Cardiac fibroblast (primary cell): ENCODE results near the gene KRT6C.
A peak's percentile ranks its signal among the peaks of the same experiment; 100 is the strongest.

Experiments used
- DNase-seq, 2 donors: peaks; one replicate each; pipeline versions ENCODE4 v3.0.0 to v3.0.0-alpha.2; 2010; ENCODE audit warnings: low read depth in 2 of 2
- H3K4me3 ChIP-seq, 2 donors: replicated peaks in 1 of 2; 1 replicate in 1 of 2; 2 replicates in 1 of 2; pipeline ENCODE4 v1.5.1; 2011; ENCODE audit warnings: low read depth in 2 of 2, low read length in 2 of 2, mild to moderate bottlenecking in 2 of 2, moderate library complexity in 1 of 2
- CTCF ChIP-seq: IDR thresholded peaks from one replicate; pipeline ENCODE4 v1.5.1; 2011; ENCODE audit warnings: low read depth, mild to moderate bottlenecking, low read length, inconsistent platforms

The KRT6C gene

GRCh38 chr12:52434760-52435530 is 38.7 kb downstream of the KRT6C start:
- peak in 1 of 2 donors; percentile 40 for DNase-seq
- no peak overlapping the region for H3K4me3 ChIP-seq
- TF ChIP-seq CTCF: no peak

- H3K4me3 ChIP-seq: no peak within 1 kb of the TSS
- TF ChIP-seq CTCF: no peak
- no peak for DNase-seq
Measured at GRCh38 chr12:52434081-52434733, 39.4 kb downstream of the KRT6C start, which contains the start of gene KRT75. KRT75 (minus strand) TSS chr12:52434371; CDS start chr12:52434304, 67 bp downstream.

- H3K4me3 ChIP-seq: no peak overlapping the region
- no peak for DNase-seq
- no peak for TF ChIP-seq CTCF
Measured at GRCh38 chr12:52433501-52434080, 40.0 kb downstream of the KRT6C start.

GRCh38 chr12:52432559-52433207 is 40.9 kb downstream of the KRT6C start:
- TF ChIP-seq CTCF: no peak
- H3K4me3 ChIP-seq: no peak overlapping the region
- no peak for DNase-seq

GRCh38 chr12:52428121-52428520 is 45.5 kb downstream of the KRT6C start:
- DNase-seq: no peak
- no peak overlapping the region for H3K4me3 ChIP-seq
- no peak for TF ChIP-seq CTCF

GRCh38 chr12:52427083-52427482 is 46.5 kb downstream of the KRT6C start:
- no peak for DNase-seq
- H3K4me3 ChIP-seq: no peak overlapping the region

More at GRCh38 chr12:52427083-52427482, 46.5 kb downstream of the KRT6C start:
- no peak for TF ChIP-seq CTCF
